ENCODE data around the gene NHS. TPM values are rescaled to one million over a fixed set of nuclear protein-coding genes. Genes with fewer than 3 reads are reported as not detected.

NHS gene
- total RNA-seq, 1 experiment from 2014 or later, result 6.2 TPM

- CTCF ChIA-PET, result interaction anchor here (1.1 kb wide), 1 partner anchor 17 kb away, joined by 3 read pairs; no protein-coding TSS in a partner anchor
- peak overlapping the region; percentile 9 for H3K27ac Mint-ChIP-seq (ENCODE audit: low read depth, unreplicated experiment)
- BruUV-seq (replicated peaks), result no TSS peak
Observed at GRCh38 chrX:17707731-17708130, 332.7 kb downstream of the NHS start.

GRCh38 chrX:17710871-17711301 lies 335.9 kb downstream of the NHS start:
- BruUV-seq (replicated peaks), result no TSS peak
- H3K27ac Mint-ChIP-seq (ENCODE audit: low read depth, unreplicated experiment), result no peak overlapping the region
- intact Hi-C loops (cut with micrococcal nuclease), result no loop called here
- peaks cover 18% of the 10 kb centered on the region for H3K4me1 Mint-ChIP-seq (ENCODE audit: insufficient read depth, unreplicated experiment)
- peaks cover 17% of the 10 kb centered on the region for H3K27me3 Mint-ChIP-seq (ENCODE audit: insufficient read depth, unreplicated experiment)
- no peaks in the 10 kb centered on the region for H3K9me3 Mint-ChIP-seq (ENCODE audit: unreplicated experiment)
- no peak for TF ChIP-seq CTCF (IDR thresholded peaks at IDR 0.05; ENCODE audit: unreplicated experiment)
- H3K4me3 Mint-ChIP-seq (ENCODE audit: unreplicated experiment), result no peak overlapping the region
- DNase-seq (ENCODE audit: unreplicated experiment), result no peak
- CTCF ChIA-PET, result interaction anchor here (1.0 kb wide), 1 partner anchor 133 kb away, joined by 3 read pairs; no protein-coding TSS in a partner anchor
- H3K36me3 Mint-ChIP-seq (ENCODE audit: insufficient read depth, unreplicated experiment), result no peaks in the 10 kb centered on the region
- POLR2A ChIA-PET, result no interaction called here

More at GRCh38 chrX:17707731-17708130, 332.7 kb downstream of the NHS start:
- H3K36me3 Mint-ChIP-seq (ENCODE audit: insufficient read depth, unreplicated experiment), result no peaks in the 10 kb centered on the region
- peaks cover 17% of the 10 kb centered on the region for H3K27me3 Mint-ChIP-seq (ENCODE audit: insufficient read depth, unreplicated experiment)
- peaks cover 18% of the 10 kb centered on the region for H3K4me1 Mint-ChIP-seq (ENCODE audit: insufficient read depth, unreplicated experiment)
- no peak for DNase-seq (ENCODE audit: unreplicated experiment)
- POLR2A ChIA-PET, result interaction anchor here (0.5 to 0.9 kb wide), 2 partner anchors 10 to 615 kb away, joined by 3 read pairs; no protein-coding TSS in a partner anchor
- H3K9me3 Mint-ChIP-seq (ENCODE audit: unreplicated experiment), result no peaks in the 10 kb centered on the region
- no peak overlapping the region for H3K4me3 Mint-ChIP-seq (ENCODE audit: unreplicated experiment)
- TF ChIP-seq CTCF (IDR thresholded peaks at IDR 0.05; ENCODE audit: unreplicated experiment), result no peak
- intact Hi-C loops (cut with micrococcal nuclease), result no loop called here

GRCh38 chrX:17713288-17713687 lies 338.3 kb downstream of the NHS start:
- Mint-ChIP-seq H3K27ac (ENCODE audit: low read depth, unreplicated experiment) (no peak overlapping the region), H3K4me1 (ENCODE audit: insufficient read depth, unreplicated experiment) (peaks cover under 1% of the 10 kb centered on the region), H3K27me3 (ENCODE audit: insufficient read depth, unreplicated experiment) (peaks cover 10% of the 10 kb centered on the region), H3K4me3 (ENCODE audit: unreplicated experiment) (no peak overlapping the region), H3K36me3 (ENCODE audit: insufficient read depth, unreplicated experiment) (no peaks in the 10 kb centered on the region), H3K9me3 (ENCODE audit: unreplicated experiment) (no peaks in the 10 kb centered on the region)
- no TSS peak for BruUV-seq (replicated peaks)
- ChIA-PET POLR2A (no interaction called here), CTCF (interaction anchor here (0.6 kb wide), 1 partner anchor 535 kb away, joined by 4 read pairs; no protein-coding TSS in a partner anchor)
- intact Hi-C loops (cut with micrococcal nuclease), result no loop called here
- no peak for TF ChIP-seq CTCF (IDR thresholded peaks at IDR 0.05; ENCODE audit: unreplicated experiment)
- no peak for DNase-seq (ENCODE audit: unreplicated experiment)

GRCh38 chrX:17718649-17719165 lies 343.7 kb downstream of the NHS start:
- Mint-ChIP-seq H3K36me3 (ENCODE audit: insufficient read depth, unreplicated experiment) (no peaks in the 10 kb centered on the region), H3K27ac (ENCODE audit: low read depth, unreplicated experiment) (no peak overlapping the region)
- POLR2A ChIA-PET, result no interaction called here

More at GRCh38 chrX:17718649-17719165, 343.7 kb downstream of the NHS start:
- no peak for DNase-seq (ENCODE audit: unreplicated experiment)
- no peak for TF ChIP-seq CTCF (IDR thresholded peaks at IDR 0.05; ENCODE audit: unreplicated experiment)
- intact Hi-C loops (cut with micrococcal nuclease), result no loop called here
- H3K4me1 Mint-ChIP-seq (ENCODE audit: insufficient read depth, unreplicated experiment), result no peaks in the 10 kb centered on the region
- no peaks in the 10 kb centered on the region for H3K9me3 Mint-ChIP-seq (ENCODE audit: unreplicated experiment)
- no TSS peak for BruUV-seq (replicated peaks)
- no peak overlapping the region for H3K4me3 Mint-ChIP-seq (ENCODE audit: unreplicated experiment)
- H3K27me3 Mint-ChIP-seq (ENCODE audit: insufficient read depth, unreplicated experiment), result peaks cover 33% of the 10 kb centered on the region
- CTCF ChIA-PET, result no interaction called here
